Esophagus muscularis mucosa (tissue), 4 donors: ENCODE measurements around the gene HGD. TPM values are rescaled to one million over a fixed set of nuclear protein-coding genes. Genes with fewer than 3 reads are reported as not detected.

ENCODE experiments used
- DNase-seq: peaks from one replicate; pipeline ENCODE4 v3.0.0-alpha.2; 2017; ENCODE audit errors: extremely low spot score
- H3K27ac ChIP-seq, 4 donors: fragments of 200-600 bp; sonication (generic); replicated peaks in 1 of 4; 1 replicate in 3 of 4; 2 replicates in 1 of 4; pipeline ENCODE4 v1.5.1; 2016 to 2019; ENCODE audit warnings: mild to moderate bottlenecking in 1 of 4
- H3K27me3 ChIP-seq, 4 donors: fragments of 200-600 bp; sonication (generic); one replicate each; pipeline versions ENCODE4 v1.5.1 to v1.6.0; 2016 to 2019
- H3K36me3 ChIP-seq, 4 donors: fragments of 200-600 bp; sonication (generic); one replicate each; pipeline ENCODE4 v1.5.1; 2016 to 2019
- H3K4me1 ChIP-seq, 4 donors: fragments of 200-600 bp; sonication (generic); one replicate each; pipeline ENCODE4 v1.5.1; 2016 to 2019
- H3K4me3 ChIP-seq, 4 donors: fragments of 200-600 bp; sonication (generic); 1 replicate in 2 of 4; 2 replicates in 2 of 4; pipeline ENCODE4 v1.5.1; 2016 to 2019; ENCODE audit warnings: mild to moderate bottlenecking in 4 of 4, moderate library complexity in 1 of 4
- H3K9me3 ChIP-seq, 4 donors: fragments of 200-600 bp; sonication (generic); 1 replicate in 3 of 4; 2 replicates in 1 of 4; pipeline ENCODE4 v1.5.1; 2016 to 2019
- CTCF ChIP-seq, 3 experiments: fragments of 200-600 bp in 2 of 3; fragments of 450-650 bp in 1 of 3; sonication (generic) in 2 of 3; IDR thresholded peaks; one replicate each; pipeline ENCODE4 v1.5.1; 2017 to 2019; ENCODE audit warnings: antibody characterized with exemption in 3 of 3, mild to moderate bottlenecking in 2 of 3, moderate library complexity in 1 of 3
- EP300 ChIP-seq: sonication (generic); formaldehyde crosslinking; IDR thresholded peaks from one replicate; pipeline ENCODE4 v1.6.1; 2017; ENCODE audit warnings: antibody characterized with exemption
- POLR2A ChIP-seq: fragments of 450-650 bp; IDR thresholded peaks from one replicate; pipeline ENCODE4 v1.6.1; 2017; ENCODE audit warnings: antibody characterized with exemption, moderate library complexity, mild to moderate bottlenecking, low read depth
- POLR2AphosphoS5 ChIP-seq, 2 donors: sonication (generic); formaldehyde crosslinking; IDR thresholded peaks; one replicate each; pipeline ENCODE4 v1.6.1; 2017; ENCODE audit warnings: antibody characterized with exemption in 2 of 2
- WGBS: methylation state at CpG from one replicate; pipeline ENCODE4 v1.1.5; 2018; 5-methylcytosine and 5-hydroxymethylcytosine counted together
- intact Hi-C: fragments of 100-400 bp; cut with DNase I; formaldehyde crosslinking; loops from one replicate; pipeline ENCODE4 v1.15.1; 2023
- small RNA-seq, 3 donors: library from RNA; depleted of rRNA; stranded (forward); fragments of <200 nt; gene quantifications; one replicate each; pipeline ENCODE3, GENCODE V24; 2016
- total RNA-seq, 4 donors: library from RNA; depleted of rRNA; stranded (reverse); fragments of >200 nt; gene quantifications; one replicate each; pipeline versions ENCODE4 v1.1.0 to v1.2.1, GENCODE V29; 2016

HGD gene
- total RNA-seq, 4 donors from 2014 or later = 0.69 TPM; not detected in 3

GRCh38 chr3:120595788-120596115 lies 86.3 kb downstream of the HGD start:
- peak overlapping the region; percentile 87 to 90 (median 88) for H3K27ac ChIP-seq
- H3K4me1 ChIP-seq = peaks cover 21 to 51% (median 46%) of the 10 kb centered on the region in 4 donors
- TF ChIP-seq POLR2AphosphoS5 (IDR thresholded peaks at IDR 0.05) (no peak), EP300 (no peak), CTCF (IDR thresholded peaks at IDR 0.05) (no peak), POLR2A (no peak)
- intact Hi-C loops = no loop called here
- 2% methylated on average over 4 of the region's 4 CpGs for WGBS
- H3K4me3 ChIP-seq = peak overlapping the region; percentile 65 to 79 (median 77)
- no peaks in the 10 kb centered on the region for H3K9me3 ChIP-seq
- no peaks in the 10 kb centered on the region for H3K27me3 ChIP-seq
- DNase-seq = no peak
- peaks cover under 1 to 21% (median 10%) of the 10 kb centered on the region in 4 donors for H3K36me3 ChIP-seq

GRCh38 chr3:120587332-120587975 lies 94.6 kb downstream of the HGD start:
- no peaks in the 10 kb centered on the region for H3K4me1 ChIP-seq
- H3K4me3 ChIP-seq = no peak overlapping the region
- no peak for DNase-seq
- H3K27ac ChIP-seq = no peak overlapping the region
- TF ChIP-seq EP300 = no peak
- no peak for TF ChIP-seq POLR2A
- no peak for TF ChIP-seq POLR2AphosphoS5 (IDR thresholded peaks at IDR 0.05)
- TF ChIP-seq CTCF (IDR thresholded peaks at IDR 0.05) = no peak
- intact Hi-C loops = no loop called here
- 78% methylated on average over 3 of the region's 3 CpGs for WGBS
- H3K27me3 ChIP-seq = no peaks in the 10 kb centered on the region
- H3K9me3 ChIP-seq = no peaks in the 10 kb centered on the region
- H3K36me3 ChIP-seq = no peaks in the 10 kb centered on the region

Small RNAs within 50 kb of the gene (small RNA-seq; reads per million reads assigned to genes)
- gene MTCO1P29 = 0 reads per million in 3 donors
- gene MTCO2P29 = 0 reads per million in 3 donors

Other genes with a start within 250 kb of the HGD start
- gene FSTL1, start 231.2 kb downstream of the HGD start, total RNA-seq = 100 to 1,000 TPM; 409 to 701 (median 677) TPM
- 100 to 1,000 TPM; 142 to 333 (median 256) TPM for gene NDUFB4, start 85.9 kb downstream of the HGD start, total RNA-seq
- 10 to 100 TPM; 16.9 to 23.9 (median 20.7) TPM for gene RABL3, start 60.3 kb upstream of the HGD start, total RNA-seq
- 10 to 100 TPM in 3 of 4 donors, 1 to 10 TPM in 1; 9.4 to 18.2 (median 13.9) TPM for gene GTF2E1, start 60.5 kb upstream of the HGD start, total RNA-seq
- under 1 TPM; 0.29 to 0.99 (median 0.56) TPM for gene STXBP5L, start 226.0 kb upstream of the HGD start, total RNA-seq